CD4-positive, alpha-beta T cell treated with Interleukin-4 for 1 hour (primary cell): Measurements from ENCODE around the gene ESM1.

Experiments
- DNase-seq, 2 donors: peaks; one replicate each; pipeline ENCODE4 v3.0.0-alpha.2; 2020 to 2022

ESM1 gene

DNA sequence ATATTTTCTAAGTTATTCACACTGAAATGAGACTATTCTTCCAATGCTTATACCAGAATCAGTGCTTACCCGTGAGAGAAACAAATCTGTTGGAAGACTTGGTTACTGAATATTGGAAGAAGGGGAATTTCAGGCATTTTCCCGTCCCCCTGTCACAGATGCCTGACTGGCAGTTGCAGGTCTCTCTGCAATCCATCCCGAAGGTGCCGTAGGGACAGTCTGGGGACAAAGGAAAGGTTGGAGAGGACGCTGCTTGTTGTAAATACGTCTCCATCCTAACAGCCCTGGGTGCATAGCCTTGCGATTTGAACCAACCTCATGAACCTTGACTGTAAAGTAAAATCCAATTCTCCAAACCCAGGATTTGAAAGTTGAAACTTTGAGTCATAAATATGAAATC is 3.5 kb downstream of the ESM1 start:
- DNase-seq: no peak

DNA sequence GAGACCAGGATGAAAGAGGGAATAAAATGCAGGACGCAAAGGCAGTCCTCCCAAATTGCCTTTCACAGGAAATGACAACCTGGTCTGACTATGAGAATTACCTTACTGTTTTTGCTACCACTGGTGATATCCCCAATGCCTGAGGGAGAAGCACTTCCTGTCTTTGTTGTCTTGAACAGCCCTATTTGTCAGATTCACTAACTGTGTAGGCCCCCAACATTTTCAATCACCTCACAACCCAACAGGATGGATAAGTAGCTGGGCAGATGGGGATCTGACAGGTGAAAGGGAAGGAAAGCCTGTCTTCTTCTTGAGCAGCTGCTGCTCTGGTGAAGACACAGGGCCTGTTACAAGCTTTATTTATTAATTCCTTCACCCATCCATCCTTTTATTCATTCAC is 9.7 kb downstream of the ESM1 start:
- DNase-seq: no peak

DNA sequence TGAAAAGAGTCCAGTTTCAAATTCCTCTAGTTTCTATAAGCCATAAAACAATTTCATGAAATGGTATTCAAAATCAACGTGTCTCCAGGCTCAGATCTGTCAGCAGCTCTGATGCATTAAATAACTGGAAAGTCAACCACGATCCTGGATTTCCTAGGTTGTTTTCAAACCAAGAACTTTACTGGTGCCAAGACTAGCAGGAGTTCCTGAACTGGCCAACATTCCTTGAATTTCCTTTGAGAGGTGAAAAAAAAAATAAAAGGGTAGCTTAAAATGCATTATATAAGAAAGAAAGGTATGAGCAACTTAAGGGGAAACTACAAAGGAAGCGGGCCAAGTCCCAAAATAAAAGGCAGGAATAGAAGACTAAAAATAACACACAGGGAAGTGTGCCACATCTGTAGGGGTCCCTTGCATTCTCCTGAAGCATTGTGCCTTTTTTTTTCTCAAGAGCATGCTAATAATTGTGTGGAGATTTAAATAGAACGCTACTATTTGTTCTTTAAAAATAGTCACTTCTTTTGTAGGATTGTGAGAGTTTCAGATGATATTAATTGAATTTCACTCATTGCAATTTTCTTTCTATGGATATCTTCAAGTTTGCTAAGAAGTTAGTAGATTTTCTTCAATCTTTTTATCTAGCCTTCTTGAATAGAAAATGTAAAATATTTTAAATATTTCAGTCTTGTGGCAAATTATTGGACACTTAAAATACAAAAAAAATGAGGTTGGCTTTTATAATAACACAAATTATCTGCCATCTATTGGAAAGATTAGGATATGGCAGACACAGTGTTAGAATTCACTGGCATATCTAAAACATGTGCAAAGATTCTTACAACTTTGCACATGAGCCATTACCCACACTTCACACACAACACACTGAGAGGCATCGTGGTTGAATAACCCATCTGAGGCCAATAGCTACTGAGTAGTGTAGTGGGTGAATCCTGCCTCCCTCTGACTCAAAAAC is 15.3 kb downstream of the ESM1 start:
- DNase-seq: no peak

DNA sequence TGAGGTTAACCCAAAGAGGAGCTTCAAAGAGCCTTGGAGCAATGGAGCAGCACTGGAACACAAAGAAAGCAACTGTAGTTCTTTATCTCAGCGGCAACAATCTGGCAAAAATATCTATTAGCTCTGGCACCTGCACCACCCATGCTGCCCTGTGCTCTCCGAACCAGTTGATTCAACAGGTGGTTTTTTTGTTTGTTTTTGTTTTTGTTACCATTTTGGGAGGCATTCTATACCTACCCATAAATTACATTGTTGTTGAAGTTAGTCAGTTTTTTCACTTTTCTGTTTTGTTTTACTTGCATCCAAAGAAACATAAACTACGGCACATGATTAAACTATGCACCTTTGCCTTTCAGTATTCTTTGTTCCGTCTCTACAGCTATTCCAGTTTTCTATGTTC is 16.2 kb downstream of the ESM1 start:
- no peak for DNase-seq

DNA sequence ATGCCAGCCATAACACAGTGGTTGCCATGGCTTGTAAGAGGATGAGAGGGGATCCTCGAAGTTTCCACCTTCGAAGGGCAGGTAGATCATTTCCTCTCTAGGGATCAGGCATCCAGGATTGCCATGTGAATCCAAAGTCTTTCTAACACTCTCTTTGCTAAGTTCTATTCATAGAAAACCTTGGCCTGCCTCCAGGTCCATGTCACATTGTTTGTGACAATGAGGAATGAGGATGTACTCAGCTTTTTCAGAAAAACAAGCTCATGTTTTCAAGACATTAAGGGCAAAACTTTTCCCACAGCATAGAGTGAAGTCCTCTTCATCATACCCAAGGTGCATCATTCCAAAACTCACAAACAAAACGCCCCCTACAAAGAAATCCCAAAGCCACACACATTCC is 19.6 kb downstream of the ESM1 start:
- no peak for DNase-seq

DNA sequence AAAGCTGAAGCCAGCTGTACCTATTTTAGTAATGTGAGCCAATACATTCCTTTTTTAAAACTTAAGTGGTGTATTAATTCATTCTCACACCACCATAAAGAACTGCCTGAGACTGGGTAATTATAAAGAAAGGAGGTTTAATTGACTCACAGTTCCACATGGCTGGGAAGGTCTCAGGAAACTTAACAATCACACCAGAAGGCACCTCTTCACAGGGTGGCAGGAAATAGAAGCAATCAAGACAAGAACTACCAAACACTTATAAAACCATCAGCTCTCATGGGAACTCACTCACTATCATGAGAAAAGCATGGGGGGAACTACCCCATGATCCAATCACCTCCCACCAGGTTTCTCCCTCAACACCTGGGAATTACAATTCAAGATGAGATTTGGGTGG is 21.0 kb downstream of the ESM1 start:
- no peak for DNase-seq

DNA sequence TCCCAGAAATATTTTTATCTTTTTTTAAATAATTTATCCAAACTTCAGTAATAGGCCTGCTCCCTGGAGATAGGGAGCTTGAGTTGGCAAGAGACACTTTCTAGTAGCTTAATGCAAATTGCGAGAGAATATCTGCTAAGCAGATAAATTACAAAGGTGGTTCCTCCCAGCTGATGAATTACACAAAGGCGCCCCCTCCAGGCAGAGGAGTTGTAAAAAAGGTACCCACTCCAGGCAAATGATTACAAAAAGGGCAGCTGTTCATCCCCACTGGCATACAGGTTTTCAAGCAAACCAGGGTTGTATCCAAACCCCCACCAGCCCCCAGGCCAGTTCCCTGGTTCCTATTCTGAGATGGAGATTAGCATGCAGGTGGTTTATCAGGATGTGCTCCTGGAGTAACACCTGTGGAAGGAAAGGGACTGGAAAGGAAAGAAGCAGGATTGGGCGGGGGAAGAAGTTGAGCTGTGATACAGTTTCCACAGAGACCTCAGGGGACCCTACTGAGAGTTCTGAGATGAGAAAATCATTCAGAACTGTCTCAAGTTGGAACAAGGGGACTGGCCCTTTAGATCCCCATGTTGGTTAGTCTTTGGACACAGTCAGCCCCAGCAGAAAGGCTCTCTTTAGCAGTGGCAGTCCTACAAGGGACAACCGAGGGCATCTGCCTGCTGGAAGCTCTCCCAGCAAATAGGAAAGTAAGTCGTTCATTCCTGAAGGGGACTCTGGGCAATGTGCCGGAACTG is 25.5 kb downstream of the ESM1 start:
- DNase-seq: peak; percentile 11 to 20

DNA sequence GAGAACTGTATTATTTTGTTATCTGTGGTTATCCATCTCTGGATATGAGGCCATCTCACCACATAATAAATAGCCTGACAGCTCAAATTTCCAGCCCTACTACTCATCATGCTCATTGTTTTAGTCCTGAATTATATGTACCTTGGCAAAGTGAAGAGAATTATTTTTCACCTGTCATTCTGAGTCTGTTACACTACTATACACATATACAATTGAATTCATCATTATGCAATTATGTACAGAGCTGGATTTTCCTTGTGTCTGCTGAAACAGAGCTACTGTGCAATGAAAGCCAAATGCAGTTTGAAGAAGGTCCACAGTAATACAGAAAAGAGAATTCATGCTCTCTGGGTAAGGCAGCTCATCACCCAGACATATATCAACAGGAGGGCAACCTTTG is 28.5 kb downstream of the ESM1 start:
- no peak for DNase-seq

DNA sequence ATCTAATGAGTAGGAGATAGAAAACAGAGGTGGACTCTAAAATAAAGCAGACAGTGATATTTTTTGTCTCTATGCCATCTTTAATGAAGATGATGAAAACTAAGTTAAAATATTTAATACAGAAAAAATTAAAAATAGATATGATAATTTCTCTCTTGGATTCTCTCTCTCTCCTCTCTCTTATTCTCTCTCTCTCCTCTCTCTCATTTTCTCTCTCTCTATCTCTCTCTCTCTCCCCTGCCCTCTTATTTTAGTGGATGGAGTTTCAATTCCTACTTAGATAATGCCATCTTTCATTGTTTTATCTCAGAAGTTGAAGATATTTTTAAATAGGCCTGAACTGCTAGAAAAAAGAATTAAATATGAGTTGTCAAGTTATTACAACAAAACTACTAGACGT is 38.2 kb downstream of the ESM1 start:
- DNase-seq: no peak

DNA sequence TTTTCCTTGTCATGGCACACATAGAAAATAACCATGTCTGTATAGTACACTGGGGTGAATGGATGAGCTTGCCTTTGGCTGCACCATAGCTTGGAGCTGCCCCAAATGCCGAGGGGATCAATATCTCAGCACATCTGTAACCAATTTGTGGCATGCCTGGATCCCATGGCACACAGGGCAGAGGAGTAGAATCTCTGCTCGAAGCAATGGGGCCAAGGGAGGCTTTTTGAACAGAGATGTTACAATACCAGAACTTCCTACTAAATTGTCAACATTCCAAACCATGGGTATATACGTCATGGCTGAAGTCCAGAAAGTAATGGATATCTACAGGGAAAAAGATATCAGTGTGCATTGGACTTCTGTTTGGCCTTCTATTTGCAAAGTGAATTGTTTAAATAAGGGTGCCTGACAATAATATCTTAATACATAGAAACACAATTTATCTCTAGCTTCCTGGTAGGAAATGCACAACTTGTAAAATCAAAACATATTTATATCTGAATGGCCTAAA is 39.0 kb downstream of the ESM1 start:
- no peak for DNase-seq

DNA sequence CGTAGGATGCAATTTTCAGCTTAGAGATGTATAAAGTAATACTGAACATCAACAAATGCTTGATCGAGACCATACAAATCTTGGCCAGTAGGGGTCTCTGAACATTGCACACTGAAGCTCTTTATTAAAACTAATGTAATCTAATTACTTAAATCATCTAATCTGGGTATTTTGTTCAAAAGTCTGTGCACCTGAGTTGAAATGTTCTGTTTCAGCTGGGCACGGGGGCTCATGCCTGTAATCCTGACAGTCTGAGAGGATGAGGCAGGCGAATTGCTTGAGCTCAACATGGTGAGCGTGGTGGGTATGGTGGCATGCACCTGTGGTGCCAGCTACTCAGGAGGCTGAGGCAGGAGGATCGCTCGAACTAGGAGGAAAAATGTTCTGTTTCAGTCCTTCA is 41.0 kb downstream of the ESM1 start:
- peak; percentile 22 to 70 for DNase-seq

DNA sequence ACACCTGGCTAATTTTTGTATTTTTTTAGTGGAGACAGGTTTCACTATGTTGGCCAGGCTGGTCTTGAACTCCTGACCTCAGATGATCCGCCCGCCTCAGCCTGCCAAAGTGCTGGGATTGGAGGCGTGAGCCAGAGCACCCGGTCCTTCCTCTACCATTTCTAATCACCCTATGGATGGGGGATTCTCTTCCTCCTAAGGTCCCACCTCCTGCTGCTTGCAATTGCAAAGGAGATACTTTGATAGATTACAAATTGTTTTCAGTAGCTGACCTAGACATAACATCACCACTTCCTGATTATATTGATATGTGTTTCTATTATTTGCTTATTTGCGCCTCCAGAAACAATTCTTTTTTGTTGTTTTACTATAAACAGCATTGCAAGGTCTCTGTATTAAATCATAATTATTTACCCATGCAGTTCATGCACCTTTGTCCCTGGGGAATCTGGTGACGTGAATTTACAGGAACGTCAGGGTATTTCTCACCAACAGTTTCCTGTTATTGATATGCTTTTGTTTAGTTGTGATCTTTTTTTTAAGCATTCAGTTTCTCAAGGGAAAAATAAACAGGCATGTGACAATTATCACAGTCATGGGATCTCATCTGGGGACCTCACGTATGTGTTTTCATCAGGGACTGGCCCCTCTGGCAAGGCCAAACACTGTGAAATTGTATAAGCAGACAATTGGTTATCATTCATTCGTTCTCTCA is 43.2 kb downstream of the ESM1 start:
- DNase-seq: no peak

DNA sequence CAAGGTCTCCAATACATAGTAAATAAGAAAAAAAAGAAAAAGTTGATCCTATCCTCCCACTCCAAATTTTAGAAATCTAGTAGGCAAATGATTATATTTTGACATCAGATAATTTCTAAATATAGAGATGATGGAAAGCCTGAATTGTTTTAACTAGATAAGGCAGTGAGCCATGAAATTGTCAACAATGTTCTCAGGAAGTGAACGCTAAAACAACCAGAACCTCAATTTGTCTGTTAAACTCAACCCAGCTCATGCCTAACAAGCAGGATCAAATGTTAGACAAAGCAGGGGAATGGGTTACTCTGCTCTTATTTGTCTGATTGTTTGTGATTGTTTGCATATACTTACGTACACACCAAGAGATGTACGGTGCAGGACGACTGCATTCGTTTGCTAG is 49.2 kb downstream of the ESM1 start:
- DNase-seq: no peak

DNA sequence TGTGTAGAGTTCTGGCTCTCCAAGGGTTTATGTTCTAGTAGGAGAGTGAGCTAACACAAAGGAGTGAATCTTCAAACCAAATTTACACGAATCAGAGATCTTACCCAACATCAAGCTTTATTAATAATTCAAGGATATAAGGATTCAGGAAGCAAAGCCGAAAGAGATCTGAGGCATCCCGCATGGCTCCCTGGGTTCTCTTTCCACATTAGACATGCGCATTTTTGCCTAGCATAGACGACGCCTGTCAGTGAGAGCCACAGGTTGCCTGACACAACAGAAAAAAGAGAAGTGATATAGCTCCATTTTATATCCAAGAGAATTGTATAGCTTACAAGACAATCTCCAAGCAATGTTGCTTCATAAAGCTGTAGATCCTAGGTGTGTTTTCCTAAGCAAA is 52.6 kb downstream of the ESM1 start:
- DNase-seq: no peak

DNA sequence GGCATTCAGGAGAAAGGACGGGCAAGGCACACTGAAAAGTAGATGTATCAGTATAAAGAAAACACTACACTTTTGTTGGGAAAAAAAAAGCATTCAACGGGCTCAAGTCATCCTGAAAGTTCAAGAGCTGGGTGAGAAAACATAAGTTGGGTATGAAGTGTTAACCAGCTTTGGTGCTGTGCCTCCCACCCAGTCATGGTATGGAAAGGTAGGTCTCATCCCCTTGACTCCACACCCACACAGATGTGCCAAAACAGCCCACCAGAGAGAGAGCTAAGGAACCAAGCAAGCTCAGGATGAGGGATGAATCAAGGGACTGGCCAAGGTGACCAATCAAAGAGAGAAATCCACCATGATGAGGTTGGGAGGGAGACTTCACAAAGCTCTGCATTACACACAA is 54.7 kb downstream of the ESM1 start:
- no peak for DNase-seq
